Right cardiac atrium (tissue), 5 donors: ENCODE measurements around the gene FIZ1. TPM values are rescaled to one million over a fixed set of nuclear protein-coding genes. Genes with fewer than 3 reads are reported as not detected.

Source experiments
- ATAC-seq, 2 donors: fragments of 200-7000 bp; cut with Tn5 transposase; one replicate each; pipeline versions ENCODE4 v1.8.0 to v1.9.1; 2020; ENCODE audit warnings: moderate library complexity in 2 of 2, mild to moderate bottlenecking in 1 of 2
- DNase-seq, 3 donors: peaks; one replicate each; pipeline ENCODE4 v3.0.0-alpha.2; 2020
- H3K27ac ChIP-seq: one replicate; pipeline ENCODE4 v1.5.1; 2013; ENCODE audit warnings: mild to moderate bottlenecking, low read length, control low read depth, moderate library complexity
- H3K27me3 ChIP-seq: one replicate; pipeline ENCODE4 v1.6.1; 2013; ENCODE audit not compliant: control insufficient read depth, insufficient read depth
- H3K4me1 ChIP-seq: one replicate; pipeline ENCODE4 v1.6.1; 2013; ENCODE audit warnings: low read length; ENCODE audit not compliant: control insufficient read depth, insufficient read depth
- H3K4me3 ChIP-seq: one replicate; pipeline ENCODE4 v1.5.1; 2013; ENCODE audit warnings: low read length, control low read depth
- H3K9me3 ChIP-seq: one replicate; pipeline ENCODE4 v1.6.1; 2013; ENCODE audit warnings: low read length; ENCODE audit not compliant: control insufficient read depth
- WGBS: extraction: QIAGEN DNeasy Blood & Tissue Kit; methylation state at CpG from one replicate; pipeline ENCODE4 v1.1.7; 2013; 5-methylcytosine and 5-hydroxymethylcytosine counted together
- intact Hi-C, 4 donors: fragments of 100-400 bp; cut with DNase I; formaldehyde crosslinking; loops; one replicate each; pipeline versions ENCODE4 v1.11.0 to v1.14.0; 2022 to 2023
- polyA plus RNA-seq: library from polyadenylated mRNA; stranded (reverse); fragments of 200-250 nt; gene quantifications from one replicate; pipeline ENCODE4 v1.2.3, GENCODE V29; 2013
- total RNA-seq, 4 donors: library from RNA; stranded (reverse); fragmentation: NEBNext Ultra II Directional; extraction: Animal tissue kit (Norgen Biotek cat#: 25700); gene quantifications; one replicate each; pipeline ENCODE4 v1.2.1, GENCODE V29; 2021
- donor health status: healthy with polysubstance abuse.
- donor health status: DM: no; HTN: yes; CAD: no.
- donor health status: DM: no; HTN: no; CAD: no.
- donor health status: DM: no; HTN: yes; CAD: no; lungs with severe emphysema.
- donor health status: DM: yes; HTN: yes; CAD: no.

The FIZ1 gene
- total and polyA plus RNA-seq, 5 donors = 16.3 to 20.0 (median 18.2) TPM

- intact Hi-C loops = no loop called here
- DNase-seq = peak; percentile 74 to 89 (median 88)
- Histone ChIP-seq H3K27me3 (no peaks in the 10 kb centered on the region), H3K27ac (peak within 1 kb of the TSS; percentile 73), H3K4me3 (peak within 1 kb of the TSS; percentile 85), H3K9me3 (no peaks in the 10 kb centered on the region), H3K4me1 (peaks cover 6% of the 10 kb centered on the region)
- WGBS = 2% methylated on average over 56 of the region's 56 CpGs
- peak; percentile 44 to 52 for ATAC-seq
Observed at GRCh38 chr19:55643003-55643886, 43.9 kb upstream of the FIZ1 start, which contains the start of gene ZNF581. Gene ZNF581 (plus strand): TSS chr19:55643649. CDS start chr19:55644572, 923 bp downstream.

DNA sequence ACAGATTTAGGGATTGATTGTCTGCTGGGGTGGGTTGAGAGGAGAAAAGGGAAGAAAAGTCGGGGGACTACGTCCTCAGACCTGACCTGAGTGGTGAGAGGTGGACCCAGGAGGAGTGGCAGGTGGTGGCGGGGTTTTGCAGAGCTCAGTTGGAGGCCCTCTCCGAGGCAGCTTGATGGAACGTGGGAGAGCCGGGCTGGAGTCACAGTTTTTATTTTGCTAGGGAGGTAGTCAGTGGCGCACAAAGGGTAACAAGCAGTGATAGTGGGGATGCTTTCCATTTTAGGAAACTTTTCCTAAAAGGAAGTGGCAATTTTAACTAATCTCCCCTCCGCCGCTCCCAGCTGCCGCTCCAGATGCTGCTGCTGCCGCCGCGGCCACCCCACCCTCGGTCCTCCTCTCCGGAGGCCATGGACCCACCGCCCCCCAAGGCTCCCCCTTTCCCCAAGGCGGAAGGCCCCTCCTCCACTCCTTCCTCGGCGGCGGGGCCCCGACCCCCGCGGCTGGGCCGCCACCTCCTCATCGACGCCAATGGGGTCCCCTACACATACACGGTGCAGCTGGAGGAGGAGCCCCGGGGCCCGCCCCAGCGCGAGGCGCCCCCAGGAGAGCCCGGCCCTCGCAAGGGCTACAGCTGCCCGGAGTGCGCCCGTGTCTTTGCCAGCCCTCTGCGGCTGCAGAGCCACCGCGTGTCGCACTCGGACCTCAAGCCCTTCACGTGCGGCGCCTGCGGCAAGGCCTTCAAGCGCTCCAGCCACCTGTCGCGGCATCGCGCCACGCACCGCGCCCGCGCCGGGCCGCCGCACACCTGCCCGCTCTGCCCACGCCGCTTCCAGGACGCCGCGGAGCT lies 43.1 kb upstream of the FIZ1 start:
- ATAC-seq = peak; percentile 9 to 11
- Histone ChIP-seq H3K9me3 (no peaks in the 10 kb centered on the region), H3K4me1 (peaks cover 6% of the 10 kb centered on the region), H3K27me3 (no peaks in the 10 kb centered on the region), H3K27ac (peak overlapping the region; percentile 40), H3K4me3 (peak overlapping the region; percentile 85)
- intact Hi-C loops = no loop called here
- WGBS = under 1% methylated on average over 65 of the region's 65 CpGs
- peak in 2 of 3 donors; percentile 74 to 79 for DNase-seq

GRCh38 chr19:55641426-55642152 lies 42.3 kb upstream of the FIZ1 start:
- Histone ChIP-seq H3K4me3 (peak overlapping the region; percentile 85), H3K27me3 (no peaks in the 10 kb centered on the region), H3K27ac (peak overlapping the region; percentile 77), H3K4me1 (peaks cover 8% of the 10 kb centered on the region), H3K9me3 (no peaks in the 10 kb centered on the region)
- intact Hi-C loops = no loop called here
- WGBS = 1% methylated on average over 25 of the region's 25 CpGs
- peak in 1 of 2 donors; percentile 0 for ATAC-seq
- no peak for DNase-seq

- intact Hi-C loops = no loop called here
- Histone ChIP-seq H3K27me3 (no peaks in the 10 kb centered on the region), H3K4me1 (peaks cover 14% of the 10 kb centered on the region), H3K9me3 (no peaks in the 10 kb centered on the region), H3K27ac (peak within 1 kb of the TSS; percentile 77), H3K4me3 (peak within 1 kb of the TSS; percentile 85)
- under 1% methylated on average over 89 of the region's 89 CpGs for WGBS
- DNase-seq = peak; percentile 80 to 90 (median 88)
- peak; percentile 69 to 70 for ATAC-seq
Observed at GRCh38 chr19:55640577-55641425, 41.5 kb upstream of the FIZ1 start, which contains the start of gene ZNF580. Gene ZNF580 (plus strand): TSS chr19:55641002. CDS start chr19:55642509, 1,507 bp downstream.

DNA sequence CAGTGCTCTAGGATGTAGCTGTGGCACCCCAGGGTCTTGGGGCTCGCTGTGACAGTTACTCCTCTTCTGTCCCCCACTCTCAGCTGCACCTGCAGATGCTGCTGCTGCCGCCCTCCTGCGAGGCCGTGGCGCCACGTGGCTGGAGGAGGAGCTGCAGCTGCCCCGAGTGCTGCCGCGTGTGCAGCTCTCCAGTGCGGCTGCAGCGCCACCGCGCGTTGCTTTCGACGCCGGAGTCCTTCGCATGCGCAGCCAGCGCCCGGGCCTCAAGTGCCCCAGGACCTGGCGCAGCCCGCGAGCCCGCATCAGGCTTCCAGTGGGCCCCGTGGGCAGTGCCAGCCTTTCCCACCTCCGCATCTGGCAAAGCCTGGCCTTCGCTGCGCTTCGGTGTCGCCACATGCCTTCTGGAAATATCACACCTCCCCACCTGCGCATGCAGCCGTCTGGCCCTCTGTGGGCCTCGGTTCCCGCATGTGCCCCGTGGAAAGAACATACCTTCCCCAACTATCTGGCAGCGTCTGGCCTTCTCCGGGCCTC lies 40.8 kb upstream of the FIZ1 start:
- ATAC-seq (peak; percentile 8 to 29), DNase-seq (peak; percentile 77 to 90 (median 89))
- Histone ChIP-seq H3K27me3 (no peaks in the 10 kb centered on the region), H3K27ac (peak overlapping the region; percentile 77), H3K4me1 (peaks cover 15% of the 10 kb centered on the region), H3K9me3 (no peaks in the 10 kb centered on the region), H3K4me3 (peak overlapping the region; percentile 85)
- WGBS = 11% methylated on average over 38 of the region's 38 CpGs
- intact Hi-C loops = no loop called here

DNA sequence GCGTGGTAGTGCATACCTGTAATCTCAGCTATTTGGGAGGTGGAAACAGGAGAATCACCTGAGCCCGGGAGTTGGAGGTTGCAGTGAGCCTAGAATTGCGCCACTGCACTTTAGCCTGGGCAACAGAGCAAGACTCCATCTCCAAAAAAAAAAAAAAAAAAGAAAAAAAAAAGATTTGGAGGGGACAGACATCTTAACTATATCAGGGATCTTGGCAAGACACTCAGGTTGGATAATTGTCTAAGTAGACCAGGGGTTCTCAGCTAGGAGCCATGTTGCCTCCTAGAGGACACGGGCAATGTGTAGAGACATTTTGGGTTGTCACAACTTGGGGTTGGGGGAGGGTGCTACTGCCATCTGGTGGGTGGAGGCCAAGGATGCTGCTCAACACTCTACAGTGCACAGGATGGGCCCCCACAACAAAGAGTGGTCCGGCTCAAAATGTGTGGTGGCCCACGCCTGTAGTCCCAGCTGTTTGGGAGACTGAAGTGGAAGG lies 39.6 kb upstream of the FIZ1 start:
- DNase-seq (peak; percentile 45 to 69 (median 64)), ATAC-seq (no peak)
- intact Hi-C loops = loop anchor here in 2 of 4 donors (10.0 kb wide), 1 partner anchor 124 kb away; no protein-coding TSS in a partner anchor
- no peaks in the 10 kb centered on the region for H3K9me3 ChIP-seq
- no peaks in the 10 kb centered on the region for H3K27me3 ChIP-seq
- H3K4me3 ChIP-seq = no peak overlapping the region
- WGBS = 85% methylated on average over 6 of the region's 6 CpGs
- peaks cover 15% of the 10 kb centered on the region for H3K4me1 ChIP-seq
- no peak overlapping the region for H3K27ac ChIP-seq

GRCh38 chr19:55637534-55637933 lies 38.2 kb upstream of the FIZ1 start:
- no peak for ATAC-seq
- WGBS = 74% methylated on average over 11 of the region's 11 CpGs
- no peaks in the 10 kb centered on the region for H3K9me3 ChIP-seq
- no peak overlapping the region for H3K4me3 ChIP-seq
- peaks cover 17% of the 10 kb centered on the region for H3K4me1 ChIP-seq
- DNase-seq = peak in 1 of 3 donors; percentile 43
- H3K27ac ChIP-seq = no peak overlapping the region
- intact Hi-C loops = loop anchor here in 2 of 4 donors (10.0 kb wide), 1 partner anchor 123 kb away; no protein-coding TSS in a partner anchor
- H3K27me3 ChIP-seq = no peaks in the 10 kb centered on the region

DNA sequence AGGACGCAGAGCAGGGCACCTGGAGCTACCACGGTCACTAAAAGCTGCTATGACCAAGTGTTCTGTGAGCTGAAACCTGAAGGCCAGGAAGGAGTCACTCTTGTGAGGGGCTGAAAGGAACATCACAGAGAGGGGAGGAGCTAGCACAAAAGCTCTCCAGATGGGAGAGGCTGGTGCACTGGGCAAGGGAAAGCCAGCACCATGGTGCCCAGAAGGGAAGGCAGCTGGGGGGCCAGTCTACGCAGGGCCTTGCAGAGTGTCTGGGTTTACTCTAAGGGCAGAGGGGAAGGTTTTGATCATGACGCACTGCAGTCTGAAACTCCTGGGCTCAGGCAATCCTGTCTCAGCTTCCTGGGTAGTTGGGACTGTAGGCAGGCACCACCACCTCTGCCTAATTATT lies 37.4 kb upstream of the FIZ1 start:
- H3K4me1 ChIP-seq = peaks cover 17% of the 10 kb centered on the region
- no peak overlapping the region for H3K27ac ChIP-seq
- H3K4me3 ChIP-seq = no peak overlapping the region
- intact Hi-C loops = loop anchor here in 2 of 4 donors (10.0 kb wide), 1 partner anchor 122 kb away; no protein-coding TSS in a partner anchor
- H3K27me3 ChIP-seq = no peaks in the 10 kb centered on the region
- no peaks in the 10 kb centered on the region for H3K9me3 ChIP-seq
- 83% methylated on average over 4 of the region's 4 CpGs for WGBS
- DNase-seq (peak in 1 of 3 donors; percentile 32), ATAC-seq (no peak)

DNA sequence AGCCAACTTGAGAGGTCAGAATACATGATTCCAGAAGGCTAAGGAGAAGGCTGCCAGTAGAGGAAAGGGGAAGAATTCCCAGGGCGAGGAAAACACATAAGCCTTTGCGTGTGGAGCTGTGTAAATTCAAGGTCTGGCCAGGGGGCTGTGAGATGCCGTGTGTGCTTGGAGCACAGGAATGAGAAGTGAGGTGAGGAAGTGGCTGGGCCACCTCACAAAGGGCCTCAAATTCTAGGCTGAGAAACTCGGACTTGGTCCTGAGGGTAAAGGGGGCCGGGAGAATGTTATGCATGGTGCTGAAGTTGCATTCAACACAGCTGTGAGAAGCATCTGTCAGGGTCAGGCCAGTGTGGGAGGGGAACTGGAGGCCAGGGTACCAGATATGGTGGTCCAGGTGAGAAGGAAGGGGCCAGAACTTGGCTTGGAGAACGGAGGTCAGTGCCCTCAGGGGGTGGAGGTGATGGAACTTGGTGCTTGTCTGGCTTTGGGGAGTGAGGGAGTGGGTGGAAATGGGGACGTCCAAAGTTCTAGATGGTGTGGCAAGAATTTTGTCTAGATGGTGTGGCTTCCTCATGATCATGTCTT lies 36.6 kb upstream of the FIZ1 start:
- Histone ChIP-seq H3K27ac (peak overlapping the region; percentile 100), H3K9me3 (no peaks in the 10 kb centered on the region), H3K4me1 (peaks cover 17% of the 10 kb centered on the region), H3K27me3 (no peaks in the 10 kb centered on the region), H3K4me3 (peak overlapping the region; percentile 98)
- peak in 2 of 3 donors; percentile 16 to 29 for DNase-seq
- no peak for ATAC-seq
- 63% methylated on average over 7 of the region's 7 CpGs for WGBS
- intact Hi-C loops = loop anchor here in 2 of 4 donors (10.0 kb wide), 1 partner anchor 121 kb away; no protein-coding TSS in a partner anchor
